NCI-H748 (cell line): ENCODE results near the gene CLDN1.
"Not testable (repeated sequence)": the region's sequence is repeated elsewhere in the genome, so short reads cannot be mapped to it uniquely, and the experiment has no call there.

Experiments
- DNase-seq: peaks from one replicate; lab custom pipeline; 2025; ENCODE audit not compliant: unreplicated experiment; lab: John Stamatoyannopoulos, UW

CLDN1 gene

GRCh38 chr3:190294030-190294429, 28.2 kb downstream of the CLDN1 start:
- DNase-seq, result no peak

- no peak for DNase-seq
Observed at GRCh38 chr3:190293621-190294020, 28.6 kb downstream of the CLDN1 start.

- DNase-seq, result no peak
Observed at GRCh38 chr3:190291994-190292584, 30.2 kb downstream of the CLDN1 start.

GRCh38 chr3:190289989-190290388, 32.3 kb downstream of the CLDN1 start:
- no peak for DNase-seq

GRCh38 chr3:190288836-190289235, 33.4 kb downstream of the CLDN1 start:
- no peak for DNase-seq

- DNase-seq, result no peak
Observed at GRCh38 chr3:190286014-190286413, 36.2 kb downstream of the CLDN1 start.

- no peak for DNase-seq
Observed at GRCh38 chr3:190281308-190282051, 40.8 kb downstream of the CLDN1 start.

- DNase-seq, result no peak
Observed at GRCh38 chr3:190279690-190280089, 42.6 kb downstream of the CLDN1 start.

GRCh38 chr3:190272747-190273146, 49.5 kb downstream of the CLDN1 start:
- DNase-seq, result no peak

- no peak for DNase-seq
Observed at GRCh38 chr3:190269101-190269500, 53.1 kb downstream of the CLDN1 start.

GRCh38 chr3:190267464-190267863, 54.8 kb downstream of the CLDN1 start:
- DNase-seq, result not testable (repeated sequence)

- DNase-seq, result no peak
Observed at GRCh38 chr3:190266913-190267290, 55.3 kb downstream of the CLDN1 start.

GRCh38 chr3:190266265-190266912, 55.9 kb downstream of the CLDN1 start:
- no peak for DNase-seq

- no peak for DNase-seq
Observed at GRCh38 chr3:190265796-190266195, 56.5 kb downstream of the CLDN1 start.

GRCh38 chr3:190265126-190265525, 57.1 kb downstream of the CLDN1 start:
- DNase-seq, result no peak

GRCh38 chr3:190261740-190262139, 60.5 kb downstream of the CLDN1 start:
- DNase-seq, result no peak

GRCh38 chr3:190261015-190261414, 61.2 kb downstream of the CLDN1 start:
- no peak for DNase-seq

GRCh38 chr3:190260301-190260700, 61.9 kb downstream of the CLDN1 start:
- no peak for DNase-seq

GRCh38 chr3:190258634-190259033, 63.6 kb downstream of the CLDN1 start:
- no peak for DNase-seq
